GM18517 (cell line): Measurements from ENCODE around the gene PRRX1.

Source experiments
- ATAC-seq: cut with Tn5 transposase; IDR thresholded peaks from one replicate; pipeline ENCODE4 v1.9.1; 2021; ENCODE audit warnings: mild to moderate bottlenecking, moderate library complexity; ENCODE audit not compliant: unreplicated experiment

PRRX1 gene

DNA sequence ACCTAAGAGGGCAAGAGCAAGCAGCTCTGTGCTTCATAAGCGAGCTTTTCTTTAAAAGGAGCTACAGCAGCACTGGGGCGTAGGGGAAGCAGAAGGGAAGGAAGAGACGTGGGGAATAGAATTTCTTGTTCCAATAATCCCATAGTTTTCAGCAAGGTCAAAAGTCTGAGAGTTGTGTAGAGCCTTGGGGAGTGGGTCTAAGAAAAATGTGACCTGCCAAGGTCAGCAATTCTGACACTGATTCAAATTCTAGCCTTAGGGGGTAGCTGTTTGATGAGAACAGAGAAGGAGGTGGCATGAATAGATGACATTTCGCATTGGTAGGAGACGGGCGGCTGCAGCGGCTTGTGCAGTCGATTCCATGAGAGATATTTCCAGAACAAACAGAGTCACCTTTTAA is 22.4 kb downstream of the PRRX1 start:
- no peak for ATAC-seq

GRCh38 chr1:170687621-170688020 is 23.7 kb downstream of the PRRX1 start:
- ATAC-seq = no peak

DNA sequence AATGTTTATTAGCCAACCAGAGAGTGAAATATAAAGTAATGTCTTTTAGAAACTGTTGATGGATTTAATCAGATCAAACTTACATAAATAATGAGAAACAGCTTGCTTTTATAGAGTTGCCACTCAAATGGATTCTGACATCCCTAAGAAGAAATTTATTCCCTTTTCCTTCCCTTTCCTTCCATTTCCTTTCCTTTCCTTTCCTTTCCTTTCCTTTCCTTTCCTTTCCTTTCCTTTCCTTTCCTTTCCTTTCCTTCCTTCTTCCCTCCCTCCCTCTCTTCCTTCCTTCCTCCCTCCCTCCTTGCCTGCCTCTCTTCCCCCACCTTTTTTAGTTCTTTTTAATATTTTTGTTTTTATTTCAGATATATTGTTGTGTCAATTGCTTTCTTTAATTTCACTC is 27.3 kb downstream of the PRRX1 start:
- ATAC-seq = no peak

- ATAC-seq = no peak
Observed at GRCh38 chr1:170692866-170693575, 29.1 kb downstream of the PRRX1 start.

DNA sequence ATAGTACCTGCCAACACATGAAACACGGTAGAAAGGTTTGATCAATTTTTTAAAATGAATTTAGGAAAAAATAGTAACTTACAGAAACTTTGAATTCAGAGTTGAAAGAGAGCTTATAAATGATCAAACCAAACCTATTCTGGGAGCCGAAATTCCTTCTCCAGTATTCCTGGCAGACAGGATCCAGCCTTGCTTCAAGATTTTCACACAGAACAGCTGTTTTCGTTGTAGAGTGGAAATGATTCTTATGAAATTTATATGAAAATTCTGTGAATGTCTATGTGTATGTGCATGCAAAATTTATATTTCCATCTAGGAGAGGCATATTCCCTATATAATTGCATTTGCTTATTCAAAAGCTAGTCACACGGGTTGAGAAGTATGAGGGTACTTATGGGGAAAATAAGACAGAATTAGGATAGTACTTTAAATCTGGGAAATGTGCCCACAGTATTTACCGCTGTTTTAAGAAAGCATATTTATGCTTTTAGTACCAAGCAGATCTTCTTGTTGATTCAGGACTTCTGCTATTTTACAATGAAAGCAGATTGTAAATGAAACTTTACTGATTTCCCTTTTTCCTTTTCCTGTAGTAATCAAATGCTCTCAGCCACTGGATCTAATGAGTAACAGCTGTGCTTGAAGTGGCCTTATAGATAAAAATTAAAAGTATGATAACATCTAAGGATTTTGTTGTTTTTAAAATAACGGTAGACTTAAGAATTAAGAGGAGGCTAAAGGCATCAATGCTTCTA is 30.4 kb downstream of the PRRX1 start:
- no peak for ATAC-seq

DNA sequence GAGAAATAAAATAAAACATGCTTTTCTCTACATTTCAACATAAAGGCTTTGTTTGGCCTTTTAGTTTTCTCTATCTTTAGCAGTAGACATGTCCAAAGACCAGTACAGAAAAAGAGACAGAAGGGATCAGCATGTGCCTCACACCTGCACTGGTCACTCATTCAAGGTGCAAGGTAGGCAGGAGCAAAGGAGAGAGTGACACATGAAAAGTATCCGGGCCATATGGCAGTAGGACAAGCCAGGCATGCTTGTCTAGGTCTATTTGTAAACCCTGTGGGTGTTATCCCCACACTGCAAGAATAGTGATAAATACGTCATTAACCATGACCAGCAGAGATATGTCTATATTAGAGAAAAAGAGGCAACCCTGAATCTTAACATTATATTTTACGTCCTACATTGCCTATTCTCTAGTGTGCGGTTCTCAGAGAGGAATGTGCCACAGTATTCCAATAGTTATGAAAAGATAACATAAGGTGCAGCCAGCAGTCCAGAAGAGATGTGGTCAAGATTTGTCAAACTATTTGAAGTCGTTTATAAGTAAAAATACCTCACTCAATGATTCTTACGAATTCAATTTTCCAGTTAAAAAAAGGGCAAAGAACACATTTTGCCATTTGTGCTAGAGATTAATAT is 32.1 kb downstream of the PRRX1 start:
- ATAC-seq = no peak

- no peak for ATAC-seq
Observed at GRCh38 chr1:170696591-170697290, 32.8 kb downstream of the PRRX1 start.

- ATAC-seq = no peak
Observed at GRCh38 chr1:170697316-170697715, 33.4 kb downstream of the PRRX1 start.

GRCh38 chr1:170698301-170699275 is 34.7 kb downstream of the PRRX1 start:
- no peak for ATAC-seq

GRCh38 chr1:170699696-170700095 is 35.8 kb downstream of the PRRX1 start:
- ATAC-seq = no peak

GRCh38 chr1:170700842-170701615 is 37.1 kb downstream of the PRRX1 start:
- ATAC-seq = no peak

DNA sequence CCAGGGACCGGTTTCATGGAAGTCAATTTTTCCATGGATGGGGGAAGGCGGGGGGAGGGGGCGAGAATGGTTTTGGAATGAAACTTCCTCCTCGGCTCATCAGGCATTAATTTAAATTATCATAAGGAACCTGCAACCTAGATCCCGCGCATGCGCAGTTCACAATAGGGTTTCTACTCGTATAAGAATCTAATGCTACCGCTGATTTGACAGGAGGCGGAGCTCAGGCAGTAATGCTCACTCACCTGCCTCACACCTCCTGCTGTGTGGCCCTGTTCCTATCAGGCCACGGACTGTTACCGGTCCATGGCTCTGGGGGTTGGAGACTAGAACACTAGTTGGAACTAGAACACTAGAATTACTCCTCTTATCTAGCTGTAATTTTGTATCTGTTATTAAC is 38.0 kb downstream of the PRRX1 start:
- no peak for ATAC-seq

DNA sequence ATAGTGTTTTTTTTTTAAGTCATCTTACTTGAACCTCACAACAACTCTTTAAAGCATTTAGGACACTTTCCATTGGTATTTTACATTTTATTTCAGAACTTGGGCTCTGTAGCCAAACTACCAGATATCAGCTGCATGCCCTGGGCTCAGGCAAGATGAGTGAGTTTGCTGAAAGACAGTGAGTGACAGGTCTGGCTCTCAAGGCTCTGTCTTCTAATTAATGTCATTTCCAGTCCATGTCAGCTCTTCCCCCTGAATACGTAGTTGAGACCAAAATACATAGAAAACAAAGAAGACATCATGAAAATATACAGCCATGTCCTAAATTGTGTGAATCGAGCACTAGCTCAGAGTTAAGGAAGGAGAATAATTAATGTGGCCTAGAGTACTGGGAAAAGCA is 39.7 kb downstream of the PRRX1 start:
- ATAC-seq = no peak

DNA sequence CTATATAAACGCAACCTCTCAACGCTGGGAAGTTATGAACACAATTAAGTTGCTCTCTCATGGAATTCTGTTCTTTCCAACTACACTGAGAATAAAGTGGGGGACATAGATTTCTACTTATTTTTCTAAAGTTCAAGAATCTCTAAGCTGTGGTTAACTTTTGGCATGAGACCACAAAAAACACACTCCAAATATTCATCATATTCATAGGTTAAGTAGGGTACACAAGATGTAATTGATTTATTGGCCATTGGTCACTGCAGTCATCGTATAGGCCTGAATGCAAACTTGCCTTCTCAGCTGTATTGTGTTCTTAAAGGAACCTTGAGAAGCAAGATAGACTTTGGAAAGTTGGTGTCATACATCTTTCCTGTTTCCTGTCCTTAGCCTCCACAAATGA is 40.3 kb downstream of the PRRX1 start:
- ATAC-seq = no peak

DNA sequence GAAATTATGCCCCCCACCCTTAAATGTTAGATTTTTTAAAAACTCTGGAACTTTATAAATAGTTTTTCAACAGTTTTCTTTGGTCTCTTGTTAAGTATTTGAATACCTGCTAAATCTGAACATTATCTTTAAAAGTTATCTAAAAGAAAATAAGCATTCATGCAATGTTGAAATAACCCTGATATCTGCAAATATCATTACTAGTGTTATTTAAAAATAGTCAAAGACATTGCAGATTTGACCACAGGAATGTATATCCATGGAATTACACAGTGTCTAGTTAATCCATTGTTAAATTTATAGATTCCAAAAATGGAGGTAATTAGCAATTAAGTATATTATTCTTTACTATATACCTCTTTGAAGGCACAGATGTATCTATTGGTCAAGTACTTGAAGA is 42.0 kb downstream of the PRRX1 start:
- no peak for ATAC-seq

GRCh38 chr1:170707117-170707516 is 43.2 kb downstream of the PRRX1 start:
- no peak for ATAC-seq

DNA sequence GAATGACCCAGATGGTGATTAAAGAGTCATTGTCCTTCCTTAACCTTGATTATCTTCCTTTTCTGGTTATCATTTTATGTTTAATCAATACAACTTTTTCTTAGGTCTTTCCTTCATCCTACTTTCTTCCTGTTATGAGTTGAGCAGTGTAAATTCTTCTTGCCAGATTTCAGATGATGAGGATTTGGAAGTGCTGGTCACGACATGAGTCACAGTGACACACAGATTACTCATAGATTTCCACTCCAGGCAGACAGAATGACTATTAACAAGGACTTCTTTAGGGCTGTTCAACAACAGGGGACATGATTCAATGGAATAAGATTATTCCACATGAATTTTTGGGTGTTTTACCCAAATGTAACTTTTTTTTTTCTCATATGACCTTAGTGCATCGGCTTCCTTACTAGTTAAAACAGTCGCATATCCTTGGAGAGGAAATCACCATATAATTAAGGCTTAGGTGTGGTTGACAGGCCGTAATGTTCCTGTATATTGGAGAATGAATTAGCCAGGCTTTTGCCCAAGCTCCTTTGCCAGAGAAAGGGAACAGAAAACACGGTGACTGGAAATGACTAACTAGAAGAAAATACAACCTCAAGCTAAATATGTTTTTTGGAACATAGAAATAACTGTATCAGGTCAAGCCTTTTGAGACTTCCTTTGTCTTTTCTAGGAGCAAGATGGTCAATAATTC is 44.2 kb downstream of the PRRX1 start:
- ATAC-seq = no peak

- ATAC-seq = no peak
Observed at GRCh38 chr1:170711682-170712081, 47.8 kb downstream of the PRRX1 start.

DNA sequence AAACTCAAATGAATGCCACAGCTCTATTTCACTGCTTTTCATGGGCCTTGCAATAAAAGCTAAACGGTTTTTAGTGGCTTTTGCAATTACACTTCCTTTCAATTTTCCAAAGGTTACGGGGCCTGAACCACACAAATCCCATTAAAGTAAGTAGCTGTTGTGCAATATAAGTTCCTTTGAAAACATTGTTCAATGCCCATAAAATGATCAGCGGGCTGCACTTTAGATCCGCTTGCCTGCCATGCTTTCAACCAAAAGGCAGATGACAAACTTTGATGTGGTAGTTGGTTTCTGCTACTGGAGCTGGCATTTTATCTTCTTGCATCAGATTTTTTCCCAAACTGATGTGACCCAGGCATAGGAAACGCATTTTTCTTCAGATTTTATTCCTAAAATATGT is 50.2 kb downstream of the PRRX1 start:
- ATAC-seq = no peak
